GM12892 (cell line): ENCODE results near the gene WNT7B.

Experiments
- POLR2A ChIP-seq: IDR thresholded peaks from 2 replicates; pipeline ENCODE4 v1.6.1; 2011; ENCODE audit warnings: low read depth, low read length, control low read depth
- POLR2AphosphoS5 ChIP-seq: IDR thresholded peaks from 2 replicates; pipeline ENCODE4 v1.6.1; 2011; ENCODE audit warnings: low read depth, low read length, control low read depth
- TAF1 ChIP-seq: IDR thresholded peaks from 2 replicates; pipeline ENCODE4 v1.6.1; 2011; ENCODE audit warnings: low read depth, mild to moderate bottlenecking, control low read depth, low read length, borderline replicate concordance

GRCh38 chr22:45892681-45893461 lies 84.1 kb downstream of the WNT7B start:
- TF ChIP-seq POLR2AphosphoS5 (no peak), POLR2A (no peak), TAF1 (no peak)
